Endodermal cell (in vitro differentiated cells): ENCODE measurements around the gene GTF3A. TPM values are rescaled to one million over a fixed set of nuclear protein-coding genes. Genes with fewer than 3 reads are reported as not detected.
A peak's percentile ranks its signal among the peaks of the same experiment; 100 is the strongest.

Source experiments
- DNase-seq: peaks from one replicate; pipeline ENCODE4 v3.0.0-alpha.2; 2017
- H3K27ac ChIP-seq: 2 replicates; pipeline ENCODE4 v1.5.1; 2013; ENCODE audit warnings: mild to moderate bottlenecking, low read depth, low read length, moderate library complexity
- H3K27me3 ChIP-seq: 2 replicates; pipeline ENCODE4 v1.6.1; 2013; ENCODE audit warnings: mild to moderate bottlenecking, low read length, moderate library complexity; ENCODE audit not compliant: insufficient read depth, control insufficient read depth, poor library complexity, severe bottlenecking
- H3K36me3 ChIP-seq: 2 replicates; pipeline ENCODE4 v1.7.0; 2013; ENCODE audit warnings: mild to moderate bottlenecking, low read length, moderate library complexity; ENCODE audit not compliant: control insufficient read depth, insufficient read depth
- H3K4me1 ChIP-seq: one replicate; pipeline ENCODE4 v1.7.0; 2013; ENCODE audit warnings: low read length; ENCODE audit not compliant: control insufficient read depth, insufficient read depth
- H3K4me3 ChIP-seq: 2 replicates; pipeline ENCODE4 v1.5.1; 2013; ENCODE audit warnings: mild to moderate bottlenecking, low read length, moderate library complexity
- H3K9ac ChIP-seq: 2 replicates; pipeline ENCODE4 v1.6.1; 2013; ENCODE audit warnings: mild to moderate bottlenecking, low read length, moderate library complexity; ENCODE audit not compliant: poor library complexity, severe bottlenecking; ENCODE audit errors: extremely low read depth
- H3K9me3 ChIP-seq: 2 replicates; pipeline ENCODE4 v1.6.1; 2013; ENCODE audit warnings: mild to moderate bottlenecking, low read length, moderate library complexity; ENCODE audit not compliant: control insufficient read depth
- H3K27ac Mint-ChIP-seq: 2 replicates; pipeline ENCODE4 v1.8.0; 2020; ENCODE audit warnings: mixed read lengths
- H3K27me3 Mint-ChIP-seq: 2 replicates; pipeline ENCODE4 v1.8.0; 2021; ENCODE audit warnings: mild to moderate bottlenecking, mixed read lengths; ENCODE audit not compliant: insufficient read depth
- H3K36me3 Mint-ChIP-seq: 2 replicates; pipeline ENCODE4 v1.8.0; 2020; ENCODE audit warnings: low read depth, mixed read lengths
- H3K4me1 Mint-ChIP-seq: 2 replicates; pipeline ENCODE4 v1.8.0; 2020; ENCODE audit warnings: mixed read lengths
- H3K4me3 Mint-ChIP-seq: 2 replicates; pipeline ENCODE4 v1.8.0; 2020; ENCODE audit warnings: mild to moderate bottlenecking, moderate library complexity, mixed read lengths
- H3K9me3 Mint-ChIP-seq: 2 replicates; pipeline ENCODE4 v1.8.0; 2020; ENCODE audit warnings: mild to moderate bottlenecking, mixed read lengths
- WGBS, 2 experiments: methylation state at CpG; one replicate each; pipeline versions ENCODE4 v1.1.5 to v1.1.7; 2013; ENCODE audit warnings: missing lambda C conversion rate in 2 of 2, mixed read lengths in 1 of 2; ENCODE audit not compliant: insufficient coverage in 1 of 2, insufficient read length in 1 of 2; 5-methylcytosine and 5-hydroxymethylcytosine counted together
- total RNA-seq, 2 donors: library from RNA; stranded (reverse); fragmentation: NEBNext Ultra II Directional in 1 of 2; extraction: Animal tissue kit (Norgen Biotek cat#: 25700) in 1 of 2; gene quantifications; 2 replicates in 1 of 2; 3 replicates in 1 of 2; pipeline ENCODE4 v1.2.1, GENCODE V29; 2021
- TF ChIP-seq, protein P1 (sequence below): fragments of 200-600 bp; sonication (generic); conservative IDR thresholded peaks from 2 replicates; pipeline ENCODE4 v1.5.0; 2021; ENCODE audit warnings: antibody characterized with exemption, mild to moderate bottlenecking

GTF3A gene
- total RNA-seq, 2 donors from 2014 or later: 70.4 to 80.0 TPM

DNA sequence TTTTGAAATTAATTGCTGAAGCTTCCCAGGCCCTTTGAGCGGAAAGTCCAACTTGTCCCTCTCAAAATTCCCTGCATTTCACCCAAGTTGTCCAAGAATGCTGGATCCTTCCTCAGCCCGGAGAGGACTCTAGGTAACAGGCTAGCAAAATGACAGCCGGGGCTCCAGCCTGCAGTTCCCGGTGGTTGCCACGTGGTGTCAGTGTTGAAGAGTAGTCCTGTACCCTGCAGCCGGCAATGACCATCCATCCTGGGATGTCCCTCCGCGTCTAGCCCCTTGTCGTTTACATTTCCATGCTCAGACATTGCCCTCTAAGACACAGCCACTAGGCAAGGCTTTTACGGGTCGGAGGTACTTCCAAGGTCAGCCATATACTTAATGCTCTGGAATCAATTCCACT, 57.3 kb downstream of the GTF3A start:
- Histone ChIP-seq H3K4me3 (no peak overlapping the region), H3K9ac (no peak overlapping the region), H3K4me1 (no peaks in the 10 kb centered on the region), H3K9me3 (no peaks in the 10 kb centered on the region), H3K36me3 (no peaks in the 10 kb centered on the region), H3K27me3 (peaks cover 22% of the 10 kb centered on the region), H3K27ac (no peak overlapping the region)
- peaks cover 15% of the 10 kb centered on the region for H3K27me3 Mint-ChIP-seq
- peak; percentile 96 for DNase-seq
- no peak overlapping the region for H3K4me3 Mint-ChIP-seq
- TF ChIP-seq, protein P1, sequence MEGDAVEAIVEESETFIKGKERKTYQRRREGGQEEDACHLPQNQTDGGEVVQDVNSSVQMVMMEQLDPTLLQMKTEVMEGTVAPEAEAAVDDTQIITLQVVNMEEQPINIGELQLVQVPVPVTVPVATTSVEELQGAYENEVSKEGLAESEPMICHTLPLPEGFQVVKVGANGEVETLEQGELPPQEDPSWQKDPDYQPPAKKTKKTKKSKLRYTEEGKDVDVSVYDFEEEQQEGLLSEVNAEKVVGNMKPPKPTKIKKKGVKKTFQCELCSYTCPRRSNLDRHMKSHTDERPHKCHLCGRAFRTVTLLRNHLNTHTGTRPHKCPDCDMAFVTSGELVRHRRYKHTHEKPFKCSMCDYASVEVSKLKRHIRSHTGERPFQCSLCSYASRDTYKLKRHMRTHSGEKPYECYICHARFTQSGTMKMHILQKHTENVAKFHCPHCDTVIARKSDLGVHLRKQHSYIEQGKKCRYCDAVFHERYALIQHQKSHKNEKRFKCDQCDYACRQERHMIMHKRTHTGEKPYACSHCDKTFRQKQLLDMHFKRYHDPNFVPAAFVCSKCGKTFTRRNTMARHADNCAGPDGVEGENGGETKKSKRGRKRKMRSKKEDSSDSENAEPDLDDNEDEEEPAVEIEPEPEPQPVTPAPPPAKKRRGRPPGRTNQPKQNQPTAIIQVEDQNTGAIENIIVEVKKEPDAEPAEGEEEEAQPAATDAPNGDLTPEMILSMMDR: peak; percentile 95
- peaks cover 5% of the 10 kb centered on the region for H3K4me1 Mint-ChIP-seq
- H3K27ac Mint-ChIP-seq: no peak overlapping the region
- no peaks in the 10 kb centered on the region for H3K9me3 Mint-ChIP-seq
- H3K36me3 Mint-ChIP-seq: no peaks in the 10 kb centered on the region
- WGBS, 2 experiments: 8 to 16% methylated on average over 3 to 11 of the region's 11 CpGs

DNA sequence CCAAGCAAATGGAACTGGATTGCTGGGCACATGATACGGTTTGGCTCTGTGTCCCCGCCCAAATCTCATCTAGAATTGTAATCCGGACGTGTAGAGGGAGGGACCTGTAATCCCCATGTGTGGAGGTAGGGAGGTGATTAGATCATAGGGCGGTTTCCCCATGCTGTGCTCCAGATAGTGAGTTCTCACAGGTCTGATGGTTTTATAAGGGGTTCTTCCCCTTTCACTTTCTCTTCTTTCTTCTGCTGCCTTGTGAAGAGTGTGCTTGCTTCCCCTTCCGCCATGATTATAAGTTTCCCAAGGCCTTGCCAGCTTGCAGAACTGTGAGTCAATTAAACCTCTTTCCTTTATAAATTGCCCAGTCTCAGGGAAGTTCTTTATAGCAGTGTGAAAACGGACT, 58.6 kb downstream of the GTF3A start:
- Histone ChIP-seq H3K36me3 (no peaks in the 10 kb centered on the region), H3K9me3 (no peaks in the 10 kb centered on the region), H3K27ac (no peak overlapping the region), H3K4me3 (no peak overlapping the region), H3K4me1 (no peaks in the 10 kb centered on the region), H3K9ac (no peak overlapping the region), H3K27me3 (peaks cover 22% of the 10 kb centered on the region)
- Mint-ChIP-seq H3K27me3 (peaks cover 15% of the 10 kb centered on the region), H3K9me3 (no peaks in the 10 kb centered on the region), H3K4me1 (no peaks in the 10 kb centered on the region), H3K36me3 (no peaks in the 10 kb centered on the region), H3K27ac (no peak overlapping the region), H3K4me3 (no peak overlapping the region)
- no peak for DNase-seq
- TF ChIP-seq, protein P1: no peak
- 89 to 100% methylated on average over 1 to 7 of the region's 7 CpGs for WGBS, 2 experiments

DNA sequence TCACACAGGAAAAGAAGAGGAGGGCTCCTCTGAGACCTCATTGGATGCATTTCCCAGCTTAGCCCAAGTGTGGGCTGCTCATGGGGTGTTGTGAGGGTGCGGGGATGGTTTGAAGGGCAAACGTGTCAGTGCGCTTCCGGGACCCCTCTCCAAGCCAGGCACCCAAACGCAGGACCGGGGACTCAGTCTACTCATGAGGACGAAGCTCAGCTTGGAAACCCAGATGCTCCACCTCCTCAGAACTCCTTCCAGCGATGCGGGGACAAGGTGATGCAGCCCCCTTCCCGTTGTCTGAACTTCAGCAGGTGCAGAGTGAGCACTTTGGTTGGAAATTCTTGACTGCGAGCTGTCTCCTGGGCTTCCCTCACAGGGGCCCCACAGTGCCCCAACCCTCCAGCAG, 59.0 kb downstream of the GTF3A start:
- H3K36me3 ChIP-seq: no peaks in the 10 kb centered on the region
- no peaks in the 10 kb centered on the region for H3K36me3 Mint-ChIP-seq
- H3K27me3 Mint-ChIP-seq: peaks cover 15% of the 10 kb centered on the region
- H3K4me3 Mint-ChIP-seq: no peak overlapping the region
- no peak overlapping the region for H3K4me3 ChIP-seq
- no peak overlapping the region for H3K27ac Mint-ChIP-seq
- no peaks in the 10 kb centered on the region for H3K9me3 Mint-ChIP-seq
- no peaks in the 10 kb centered on the region for H3K4me1 Mint-ChIP-seq
- no peaks in the 10 kb centered on the region for H3K4me1 ChIP-seq
- no peak overlapping the region for H3K9ac ChIP-seq
- no peak for DNase-seq
- TF ChIP-seq, protein P1: no peak
- H3K27me3 ChIP-seq: peaks cover 22% of the 10 kb centered on the region
- H3K27ac ChIP-seq: no peak overlapping the region
- WGBS, 2 experiments: 89 to 90% methylated on average over 3 to 11 of the region's 11 CpGs
- H3K9me3 ChIP-seq: no peaks in the 10 kb centered on the region

Other genes starting within 250 kb of the GTF3A start
- 100 to 1,000 TPM; 882 to 975 TPM for gene RPL21, start 173.1 kb upstream of the GTF3A start, total RNA-seq
- 1 to 10 TPM in 1 of 2 donors, under 1 TPM in 1; 0.95 to 1.1 TPM for gene RASL11A, start 153.8 kb upstream of the GTF3A start, total RNA-seq
- gene MTIF3, start 25.9 kb downstream of the GTF3A start, total RNA-seq: 10 to 100 TPM; 35.0 to 46.8 TPM
- 10 to 100 TPM; 13.9 to 15.6 TPM for gene LNX2, start 195.9 kb downstream of the GTF3A start, total RNA-seq
- gene POLR1D, start 197.3 kb downstream of the GTF3A start, total RNA-seq: 100 to 1,000 TPM; 135 to 136 TPM